Measurements from ENCODE around the gene NPHP4. TPM values are rescaled to one million over a fixed set of nuclear protein-coding genes. Genes with fewer than 3 reads are reported as not detected.

The NPHP4 gene
- total RNA-seq, 2 experiments from 2014 or later: 13.4 to 24.2 TPM

GRCh38 chr1:5947071-5947821, 45.0 kb downstream of the NPHP4 start:
- no peaks in the 10 kb centered on the region for H4K20me1 ChIP-seq (ENCODE audit: insufficient read depth, low read length)
- H3K36me3 ChIP-seq (ENCODE audit: insufficient read depth, low read length): peaks cover 18% of the 10 kb centered on the region; the same call in 1 of the 2 replicates
- intact Hi-C loops (cut with micrococcal nuclease; ENCODE audit: unreplicated experiment): no loop called here
- H3K79me2 ChIP-seq (ENCODE audit: insufficient read depth, low read depth, low read length): no peaks in the 10 kb centered on the region
- H3K9me3 ChIP-seq (ENCODE audit: low read length): no peaks in the 10 kb centered on the region
- TF ChIP-seq EZH2phosphoT487 (IDR thresholded peaks at IDR 0.05; ENCODE audit: borderline replicate concordance, low read depth, low read length): no peak
- TF ChIP-seq CTCF (conservative IDR thresholded peaks at IDR 0.05; ENCODE audit: low read length): no peak
- BruUV-seq (replicated peaks): no TSS peak
- H2AFZ ChIP-seq (ENCODE audit: low read length): no peak overlapping the region
- H3K4me1 ChIP-seq (ENCODE audit: insufficient read depth, low read length, poor library complexity, severe bottlenecking): no peaks in the 10 kb centered on the region
- H3K4me2 ChIP-seq (ENCODE audit: low read length): no peak overlapping the region
- no peak for DNase-seq (ENCODE audit: low spot score)
- H3K9me2 ChIP-seq (ENCODE audit: insufficient read depth, low read length): no peaks in the 10 kb centered on the region
- CTCF ChIA-PET (ENCODE audit: unreplicated experiment): no interaction called here
- POLR2A ChIA-PET: interaction anchor here (0.6 kb wide), 1 partner anchor 531 kb away, joined by 4 read pairs; no protein-coding TSS in a partner anchor
- H3K4me3 ChIP-seq (ENCODE audit: low read depth, low read length, poor library complexity, severe bottlenecking): no peak overlapping the region
- H3K27ac ChIP-seq (ENCODE audit: low read depth, low read length, poor library complexity, severe bottlenecking): no peak overlapping the region

- H3K36me3 ChIP-seq (ENCODE audit: insufficient read depth, low read length): peaks cover 18% of the 10 kb centered on the region; the same call in 1 of the 2 replicates
- POLR2A ChIA-PET: no interaction called here
- BruUV-seq (replicated peaks): no TSS peak
- no peaks in the 10 kb centered on the region for H4K20me1 ChIP-seq (ENCODE audit: insufficient read depth, low read length)
- intact Hi-C loops (cut with micrococcal nuclease; ENCODE audit: unreplicated experiment): no loop called here
- H3K4me3 ChIP-seq (ENCODE audit: low read depth, low read length, poor library complexity, severe bottlenecking): no peak overlapping the region
- H3K9me2 ChIP-seq (ENCODE audit: insufficient read depth, low read length): no peaks in the 10 kb centered on the region
- CTCF ChIA-PET (ENCODE audit: unreplicated experiment): interaction anchor here (0.6 kb wide), 1 partner anchor 355 kb away, joined by 23 read pairs; no protein-coding TSS in a partner anchor
- no peak overlapping the region for H2AFZ ChIP-seq (ENCODE audit: low read length)
- no peak overlapping the region for H3K27ac ChIP-seq (ENCODE audit: low read depth, low read length, poor library complexity, severe bottlenecking)
- no peak overlapping the region for H3K4me2 ChIP-seq (ENCODE audit: low read length)
- no peaks in the 10 kb centered on the region for H3K9me3 ChIP-seq (ENCODE audit: low read length)
- H3K79me2 ChIP-seq (ENCODE audit: insufficient read depth, low read depth, low read length): no peaks in the 10 kb centered on the region
- DNase-seq (ENCODE audit: low spot score): no peak
- TF ChIP-seq CTCF (conservative IDR thresholded peaks at IDR 0.05; ENCODE audit: low read length): no peak
- TF ChIP-seq EZH2phosphoT487 (IDR thresholded peaks at IDR 0.05; ENCODE audit: borderline replicate concordance, low read depth, low read length): no peak
- no peaks in the 10 kb centered on the region for H3K4me1 ChIP-seq (ENCODE audit: insufficient read depth, low read length, poor library complexity, severe bottlenecking)
These were observed 46.8 kb downstream of the NPHP4 start for GRCh38 chr1:5945445-5945844.

- no peak for DNase-seq (ENCODE audit: low spot score)
- intact Hi-C loops (cut with micrococcal nuclease; ENCODE audit: unreplicated experiment): no loop called here
- no peaks in the 10 kb centered on the region for H3K9me2 ChIP-seq (ENCODE audit: insufficient read depth, low read length)
- ChIA-PET CTCF (ENCODE audit: unreplicated experiment) (no interaction called here), POLR2A (no interaction called here)
- no peaks in the 10 kb centered on the region for H3K4me1 ChIP-seq (ENCODE audit: insufficient read depth, low read length, poor library complexity, severe bottlenecking)
- H3K27ac ChIP-seq (ENCODE audit: low read depth, low read length, poor library complexity, severe bottlenecking): no peak overlapping the region
- no TSS peak for BruUV-seq (replicated peaks)
- TF ChIP-seq EZH2phosphoT487 (IDR thresholded peaks at IDR 0.05; ENCODE audit: borderline replicate concordance, low read depth, low read length): no peak
- no peak for TF ChIP-seq CTCF (conservative IDR thresholded peaks at IDR 0.05; ENCODE audit: low read length)
- no peak overlapping the region for H3K4me3 ChIP-seq (ENCODE audit: low read depth, low read length, poor library complexity, severe bottlenecking)
- H4K20me1 ChIP-seq (ENCODE audit: insufficient read depth, low read length): no peaks in the 10 kb centered on the region
- H2AFZ ChIP-seq (ENCODE audit: low read length): no peak overlapping the region
- no peak overlapping the region for H3K4me2 ChIP-seq (ENCODE audit: low read length)
- H3K9me3 ChIP-seq (ENCODE audit: low read length): no peaks in the 10 kb centered on the region
- no peaks in the 10 kb centered on the region for H3K79me2 ChIP-seq (ENCODE audit: insufficient read depth, low read depth, low read length)
- H3K36me3 ChIP-seq (ENCODE audit: insufficient read depth, low read length): peaks cover 18% of the 10 kb centered on the region; the same call in 1 of the 2 replicates
These were observed 47.4 kb downstream of the NPHP4 start for GRCh38 chr1:5944843-5945167.
